ENCODE data around the gene PIGH.

The PIGH gene

GRCh38 chr14:67562025-67562775, 37.9 kb downstream of the PIGH start:
- no peak for DNase-seq (ENCODE audit: low spot score)
- no peak for TF ChIP-seq CTCF (IDR thresholded peaks at IDR 0.05)
- no peak overlapping the region for H3K4me3 ChIP-seq
- H3K27ac ChIP-seq = no peak overlapping the region

GRCh38 chr14:67559639-67560038, 40.4 kb downstream of the PIGH start:
- H3K27ac ChIP-seq = no peak overlapping the region
- no peak for DNase-seq (ENCODE audit: low spot score)
- H3K4me3 ChIP-seq = no peak overlapping the region
- TF ChIP-seq CTCF (IDR thresholded peaks at IDR 0.05) = no peak

- no peak for DNase-seq (ENCODE audit: low spot score)
- H3K27ac ChIP-seq = no peak overlapping the region
- TF ChIP-seq CTCF (IDR thresholded peaks at IDR 0.05) = no peak
- no peak overlapping the region for H3K4me3 ChIP-seq
These were observed 42.4 kb downstream of the PIGH start for GRCh38 chr14:67557656-67558055.

GRCh38 chr14:67557118-67557517, 43.0 kb downstream of the PIGH start:
- no peak for TF ChIP-seq CTCF (IDR thresholded peaks at IDR 0.05)
- H3K4me3 ChIP-seq = no peak overlapping the region
- no peak for DNase-seq (ENCODE audit: low spot score)
- no peak overlapping the region for H3K27ac ChIP-seq

- Histone ChIP-seq H3K4me3 (no peak overlapping the region), H3K27ac (no peak overlapping the region)
- TF ChIP-seq CTCF (IDR thresholded peaks at IDR 0.05) = no peak
- no peak for DNase-seq (ENCODE audit: low spot score)
These were observed 43.4 kb downstream of the PIGH start for GRCh38 chr14:67556671-67557070.

- Histone ChIP-seq H3K27ac (no peak overlapping the region), H3K4me3 (no peak overlapping the region)
- TF ChIP-seq CTCF (IDR thresholded peaks at IDR 0.05) = no peak
- no peak for DNase-seq (ENCODE audit: low spot score)
These were observed 44.5 kb downstream of the PIGH start for GRCh38 chr14:67555518-67556090.

GRCh38 chr14:67554341-67554740, 45.7 kb downstream of the PIGH start:
- Histone ChIP-seq H3K27ac (no peak overlapping the region), H3K4me3 (no peak overlapping the region)
- no peak for DNase-seq (ENCODE audit: low spot score)
- no peak for TF ChIP-seq CTCF (IDR thresholded peaks at IDR 0.05)
